HepG2 (cell line): ENCODE measurements around the gene DGKG. TPM values are rescaled to one million over a fixed set of nuclear protein-coding genes. Genes with fewer than 3 reads are reported as not detected.

Source experiments
- ATAC-seq: fragments of 200-7000 bp; cut with Tn5 transposase; 3 replicates; pipeline ENCODE4 v1.9.1; 2020; ENCODE audit warnings: mild to moderate bottlenecking, moderate library complexity
- BruUV-seq: library from RNA; stranded (reverse); fragments of 400-500 nt; replicated peaks from 2 replicates; lab custom pipeline; 2021; lab: Mats Ljungman, UMichigan
- CTCF ChIA-PET: fragments of 300-600 bp; formaldehyde crosslinking; extraction: SDS; loops from one replicate; lab custom pipeline; 2021; ENCODE audit warnings: low total read pairs, inconsistent platforms, low intra/inter-chr PET ratio; lab: Yijun Ruan, JAX
- POLR2A ChIA-PET: fragments of 350-600 bp; sonication (Branson Sonifier 250); formaldehyde crosslinking; loops from one replicate; lab custom pipeline; 2020; ENCODE audit warnings: antibody characterized with exemption, inconsistent platforms; lab: Yijun Ruan, JAX
- DNase-seq: peaks from one replicate; pipeline ENCODE4 v3.0.0-alpha.2; 2015; ENCODE audit warnings: low spot score
- FAIRE-seq: peaks from 3 replicates; lab custom pipeline; 2011; peaks lifted over from hg19 to GRCh38; lab: Jason Lieb, UNC
- H2AFZ ChIP-seq: one replicate; pipeline ENCODE4 v1.6.1; 2011; ENCODE audit warnings: low read length, inconsistent platforms
- H3K27ac ChIP-seq: fragments of 300-600 bp; 3 replicates; pipeline ENCODE4 v1.8.0; 2011; ENCODE audit warnings: mixed run types, mild to moderate bottlenecking, mixed read lengths, low read length, inconsistent platforms; ENCODE audit not compliant: insufficient read depth; ENCODE audit errors: extremely low read length
- H3K27me3 ChIP-seq, 2 experiments: fragments of 200-600 bp in 1 of 2; 2 replicates in 1 of 2; 3 replicates in 1 of 2; pipeline versions ENCODE4 v1.6.0 to v1.8.0; 2011; ENCODE audit warnings: low read length in 2 of 2, mild to moderate bottlenecking in 2 of 2, moderate library complexity in 2 of 2, inconsistent platforms in 1 of 2; ENCODE audit not compliant: insufficient read depth in 2 of 2, control insufficient read depth in 1 of 2
- H3K36me3 ChIP-seq, 2 experiments: fragments of 200-600 bp in 1 of 2; replicated peaks in 1 of 2; 2 replicates in 1 of 2; 3 replicates in 1 of 2; pipeline versions ENCODE4 v1.5.1 to v1.8.0; 2011; ENCODE audit warnings: low read length in 2 of 2, inconsistent platforms in 1 of 2; ENCODE audit not compliant: insufficient read depth in 2 of 2, control insufficient read depth in 1 of 2
- H3K4me1 ChIP-seq: 2 replicates; pipeline ENCODE4 v1.5.1; 2012; ENCODE audit warnings: low read length, inconsistent platforms; ENCODE audit not compliant: insufficient read depth
- H3K4me2 ChIP-seq: 2 replicates; pipeline ENCODE4 v1.6.0; 2011; ENCODE audit warnings: low read depth, low read length, inconsistent platforms
- H3K4me3 ChIP-seq, 3 experiments: fragments of 200-600 bp in 1 of 3; sonication (generic), shearing (Covaris generic) in 1 of 3; replicated peaks in 1 of 3; 2 replicates each; pipeline ENCODE4 v1.5.1; 2011 to 2016; ENCODE audit warnings: low read length in 3 of 3, inconsistent platforms in 2 of 3, low read depth in 2 of 3, mild to moderate bottlenecking in 2 of 3, control low read depth in 1 of 3, mixed read lengths in 1 of 3; ENCODE audit not compliant: insufficient read depth in 1 of 3
- H3K79me2 ChIP-seq: one replicate; pipeline ENCODE4 v1.6.1; 2011; ENCODE audit warnings: low read length, inconsistent platforms; ENCODE audit not compliant: insufficient read depth
- H3K9ac ChIP-seq: 2 replicates; pipeline ENCODE4 v1.6.0; 2011; ENCODE audit warnings: mild to moderate bottlenecking, low read depth, low read length, inconsistent platforms; ENCODE audit not compliant: insufficient read depth
- H3K9me3 ChIP-seq: 2 replicates; pipeline ENCODE4 v1.5.1; 2012; ENCODE audit warnings: mild to moderate bottlenecking, low read length
- H4K20me1 ChIP-seq: 2 replicates; pipeline ENCODE4 v1.6.0; 2011; ENCODE audit warnings: inconsistent platforms, mild to moderate bottlenecking, low read length, moderate library complexity; ENCODE audit not compliant: insufficient read depth
- ARHGAP35 ChIP-seq: sonication (generic); formaldehyde crosslinking; IDR thresholded peaks from 2 replicates; pipeline ENCODE4 v1.9.0; 2022; ENCODE audit warnings: mild to moderate bottlenecking, inconsistent platforms, moderate library complexity, missing genetic modification reagents, borderline replicate concordance
- CEBPG ChIP-seq: IDR thresholded peaks from 2 replicates; pipeline ENCODE4 v1.6.1; 2016
- CHD2 ChIP-seq: IDR thresholded peaks from 2 replicates; pipeline ENCODE4 v1.6.1; 2011; ENCODE audit warnings: low read depth, low read length, improper control_type of control experiment
- HNF4A ChIP-seq: sonication (generic); formaldehyde crosslinking; IDR thresholded peaks from 2 replicates; pipeline ENCODE4 v1.4.0; 2020; ENCODE audit warnings: missing genetic modification reagents
- MBD4 ChIP-seq: IDR thresholded peaks from 2 replicates; pipeline ENCODE4 v1.6.1; 2012; ENCODE audit warnings: low read length, inconsistent platforms, borderline replicate concordance
- NFYB ChIP-seq: sonication (generic); formaldehyde crosslinking; IDR thresholded peaks from 2 replicates; pipeline ENCODE4 v1.4.0; 2020; ENCODE audit warnings: missing genetic modification reagents
- RELA ChIP-seq: sonication (generic); formaldehyde crosslinking; IDR thresholded peaks from 2 replicates; pipeline ENCODE4 v1.4.0; 2020; ENCODE audit warnings: missing genetic modification reagents
- TCF12 ChIP-seq, 2 experiments: fragments of 450-650 bp in 1 of 2; sonication (generic) in 1 of 2; formaldehyde crosslinking in 1 of 2; IDR thresholded peaks; 2 replicates each; pipeline versions ENCODE4 v1.6.1 to v1.8.0; 2017 to 2022; ENCODE audit warnings: antibody characterized with exemption in 1 of 2, mild to moderate bottlenecking in 1 of 2, missing genetic modification reagents in 1 of 2, moderate library complexity in 1 of 2
- THAP8 ChIP-seq: sonication (generic); formaldehyde crosslinking; IDR thresholded peaks from 2 replicates; pipeline ENCODE4 v1.5.1; 2020; ENCODE audit warnings: missing genetic modification reagents, mild to moderate bottlenecking, borderline replicate concordance
- ZBTB3 ChIP-seq: sonication (generic); formaldehyde crosslinking; IDR thresholded peaks from 2 replicates; pipeline ENCODE4 v1.4.0; 2020; ENCODE audit warnings: low read depth, mild to moderate bottlenecking, moderate library complexity, missing genetic modification reagents, borderline replicate concordance
- ZBTB40 ChIP-seq, 2 experiments: fragments of 450-650 bp in 1 of 2; sonication (generic) in 1 of 2; formaldehyde crosslinking in 1 of 2; IDR thresholded peaks; 2 replicates each; pipeline versions ENCODE4 v1.6.1 to v1.8.0; 2016 to 2022; ENCODE audit warnings: antibody characterized with exemption in 1 of 2, mild to moderate bottlenecking in 1 of 2, missing genetic modification reagents in 1 of 2
- ZBTB7B ChIP-seq: sonication (generic); formaldehyde crosslinking; IDR thresholded peaks from 2 replicates; pipeline ENCODE4 v1.4.0; 2020; ENCODE audit warnings: missing genetic modification reagents
- ZNF451 ChIP-seq: sonication (generic); formaldehyde crosslinking; IDR thresholded peaks from 2 replicates; pipeline ENCODE4 v1.5.0; 2020; ENCODE audit warnings: mild to moderate bottlenecking, missing genetic modification reagents
- ZNF577 ChIP-seq: sonication (generic); formaldehyde crosslinking; IDR thresholded peaks from 2 replicates; pipeline ENCODE4 v1.4.0; 2020; ENCODE audit warnings: mild to moderate bottlenecking, low read depth, missing genetic modification reagents, borderline replicate concordance
- ZNF670 ChIP-seq: sonication (generic); formaldehyde crosslinking; IDR thresholded peaks from 2 replicates; pipeline ENCODE4 v1.8.0; 2022; ENCODE audit warnings: mild to moderate bottlenecking, missing genetic modification reagents, borderline replicate concordance
- ZNF816 ChIP-seq: sonication (generic); formaldehyde crosslinking; IDR thresholded peaks from 2 replicates; pipeline ENCODE4 v1.8.0; 2022; ENCODE audit warnings: missing genetic modification reagents, mild to moderate bottlenecking, borderline replicate concordance
- ZSCAN31 ChIP-seq: sonication (generic); formaldehyde crosslinking; IDR thresholded peaks from 2 replicates; pipeline ENCODE4 v1.5.0; 2020; ENCODE audit warnings: low read depth, mild to moderate bottlenecking, missing genetic modification reagents
- WGBS: methylation state at CpG from one replicate; pipeline ENCODE4 v1.1.6; 2017; ENCODE audit warnings: low lambda C conversion rate; 5-methylcytosine and 5-hydroxymethylcytosine counted together
- in situ Hi-C: cut with HindIII; loops from 2 replicates; pipeline ENCODE4 v1.10.0; 2017; ENCODE audit warnings: low pct_unique_long_range_greater_than_20kb; ENCODE audit not compliant: extremely low pct_ligation_motif_present
- intact Hi-C: fragments of 100-400 bp; cut with micrococcal nuclease; formaldehyde crosslinking; loops from one replicate; pipeline ENCODE4 v1.10.0; 2022; ENCODE audit not compliant: unreplicated experiment
- polyA plus RNA-seq, 8 experiments: library from polyadenylated mRNA; depleted of rRNA in 3 of 8; stranded (reverse) in 7 of 8; unstranded in 1 of 8; fragments of >200 nt; fragmentation: Illumina TruSeq in 4 of 8; extraction: Trizol in 4 of 8; gene quantifications; 2 replicates each; pipeline versions ENCODE4 v1.2.1 to v1.2.3, GENCODE V29; 2011 to 2016; ENCODE audit warnings: low read depth in 4 of 8, missing spikeins in 1 of 8, mixed read lengths in 1 of 8; ENCODE audit not compliant: insufficient read depth in 1 of 8
- total RNA-seq, 5 experiments: library from RNA; depleted of rRNA; stranded (reverse); fragments of >200 nt; fragmentation: Illumina TruSeq; extraction: Trizol; gene quantifications; 2 replicates each; pipeline ENCODE4 v1.2.3, GENCODE V29; 2016; ENCODE audit warnings: low read depth in 1 of 5

Gene DGKG
- total and polyA plus RNA-seq, 2 of the 13 experiments (the other 11 are each of a cell fraction or from before 2014, with no cell fraction given): 3.8 to 6.2 TPM

GRCh38 chr3:186223476-186223875, 138.6 kb downstream of the DGKG start:
- no peak overlapping the region for H3K4me3 ChIP-seq
- no peaks in the 10 kb centered on the region for H4K20me1 ChIP-seq
- ATAC-seq (no peak), FAIRE-seq (no peak), DNase-seq (no peak)
- no peak overlapping the region for H3K9ac ChIP-seq
- in situ Hi-C loops (no loop called here), intact Hi-C loops (no loop called here)
- 0 out of 2 replicates have a peak, but pooled peaks cover under 1% of the 10 kb centered on the region for H3K4me1 ChIP-seq
- BruUV-seq: no TSS peak
- no peak overlapping the region for H3K4me2 ChIP-seq
- peaks cover 0 to 1% of the 10 kb centered on the region in 2 experiments; a peak in 1 of 5 replicates for H3K36me3 ChIP-seq
- CTCF ChIA-PET: no interaction called here
- no peak overlapping the region for H3K27ac ChIP-seq
- no peaks in the 10 kb centered on the region for H3K9me3 ChIP-seq
- 90% methylated on average over 5 of the region's 5 CpGs for WGBS
- no peaks in the 10 kb centered on the region for H3K79me2 ChIP-seq
- POLR2A ChIA-PET: no interaction called here
- H3K27me3 ChIP-seq: no peaks in the 10 kb centered on the region
- H2AFZ ChIP-seq: no peak overlapping the region
- TF ChIP-seq ZBTB40 (IDR thresholded peaks at IDR 0.05) (no peak), ZBTB40 (CRISPR knock-in tag; IDR thresholded peaks at IDR 0.05) (no peak), TCF12 (IDR thresholded peaks at IDR 0.05) (no peak), TCF12 (CRISPR knock-in tag; IDR thresholded peaks at IDR 0.05) (no peak), NFYB (CRISPR knock-in tag) (no peak), HNF4A (no peak), ARHGAP35 (CRISPR knock-in tag) (no peak), RELA (CRISPR knock-in tag) (no peak), ZBTB7B (CRISPR knock-in tag) (no peak), CHD2 (no peak), ZNF670 (CRISPR knock-in tag) (no peak), THAP8 (CRISPR knock-in tag) (no peak), MBD4 (no peak), ZNF451 (CRISPR knock-in tag) (no peak), ZNF577 (CRISPR knock-in tag) (no peak), ZNF816 (no peak), ZBTB3 (CRISPR knock-in tag) (no peak), CEBPG (CRISPR knock-in tag) (no peak), ZSCAN31 (no peak)
